K562 (cell line): ENCODE measurements around the gene MACF1.

ENCODE experiments used
- RCOR1 ChIP-seq, 2 experiments: IDR thresholded peaks; 2 replicates each; pipeline ENCODE4 v1.6.1; 2012; ENCODE audit warnings: low read depth in 2 of 2, low read length in 2 of 2, borderline replicate concordance in 1 of 2, improper control_type of control experiment in 1 of 2
- SRSF9 ChIP-seq: fragments of 200-400 bp; formaldehyde crosslinking; IDR thresholded peaks from 2 replicates; pipeline ENCODE4 v1.6.1; 2017; ENCODE audit warnings: low read depth, low read length, borderline replicate concordance
- TOE1 ChIP-seq, 2 experiments: fragments of 450-650 bp in 1 of 2; sonication (generic) in 1 of 2; formaldehyde crosslinking in 1 of 2; IDR thresholded peaks; 2 replicates each; pipeline versions ENCODE4 v1.7.1 to v1.8.0; 2016 to 2022; ENCODE audit warnings: borderline replicate concordance in 2 of 2, mild to moderate bottlenecking in 2 of 2, antibody characterized with exemption in 1 of 2, inconsistent platforms in 1 of 2, low read depth in 1 of 2, missing genetic modification reagents in 1 of 2, moderate library complexity in 1 of 2
- ZNF512 ChIP-seq: IDR thresholded peaks from 2 replicates; pipeline ENCODE4 v1.6.1; 2016; ENCODE audit warnings: missing genetic modification characterization, missing compliant biosample characterization

GRCh38 chr1:39310015-39310414 is 105.5 kb downstream of the MACF1 start:
- TF ChIP-seq ZNF512 (tag) = no peak
- no peak for TF ChIP-seq TOE1 (IDR thresholded peaks at IDR 0.05; ENCODE audit: borderline replicate concordance)
- no peak for TF ChIP-seq TOE1 (CRISPR knock-in tag; IDR thresholded peaks at IDR 0.05; ENCODE audit: borderline replicate concordance, low read depth)
- no peak for TF ChIP-seq SRSF9
- no peak for TF ChIP-seq RCOR1 (IDR thresholded peaks at IDR 0.05; ENCODE audit: borderline replicate concordance in 1 of 2, low read depth in 2 of 2, low read length in 2 of 2)
